ENCODE data around the gene ACOT8. TPM values are rescaled to one million over a fixed set of nuclear protein-coding genes. Genes with fewer than 3 reads are reported as not detected.

ACOT8 gene
- total RNA-seq, 1 donor from 2014 or later = 33.8 TPM

DNA sequence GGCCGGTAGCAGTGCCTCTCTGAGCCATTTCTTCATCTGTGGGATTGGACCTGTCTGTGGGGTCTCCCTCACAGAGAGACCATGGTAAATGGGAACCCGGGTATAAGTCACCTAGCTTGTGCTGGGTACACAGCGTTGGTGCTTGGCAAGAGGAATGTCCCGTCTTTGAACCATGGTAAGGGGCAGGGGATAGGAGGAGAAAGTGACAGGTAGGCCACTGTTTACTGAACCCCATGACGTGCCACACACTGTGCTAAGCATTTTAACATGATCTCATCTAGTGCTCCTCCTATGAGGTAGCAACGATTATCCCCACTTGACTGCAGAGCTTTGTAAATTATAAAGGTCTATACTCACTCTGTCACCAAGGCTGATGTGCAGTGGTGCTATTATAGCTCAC is 29.5 kb downstream of the ACOT8 start:
- TF ChIP-seq, protein P1, sequence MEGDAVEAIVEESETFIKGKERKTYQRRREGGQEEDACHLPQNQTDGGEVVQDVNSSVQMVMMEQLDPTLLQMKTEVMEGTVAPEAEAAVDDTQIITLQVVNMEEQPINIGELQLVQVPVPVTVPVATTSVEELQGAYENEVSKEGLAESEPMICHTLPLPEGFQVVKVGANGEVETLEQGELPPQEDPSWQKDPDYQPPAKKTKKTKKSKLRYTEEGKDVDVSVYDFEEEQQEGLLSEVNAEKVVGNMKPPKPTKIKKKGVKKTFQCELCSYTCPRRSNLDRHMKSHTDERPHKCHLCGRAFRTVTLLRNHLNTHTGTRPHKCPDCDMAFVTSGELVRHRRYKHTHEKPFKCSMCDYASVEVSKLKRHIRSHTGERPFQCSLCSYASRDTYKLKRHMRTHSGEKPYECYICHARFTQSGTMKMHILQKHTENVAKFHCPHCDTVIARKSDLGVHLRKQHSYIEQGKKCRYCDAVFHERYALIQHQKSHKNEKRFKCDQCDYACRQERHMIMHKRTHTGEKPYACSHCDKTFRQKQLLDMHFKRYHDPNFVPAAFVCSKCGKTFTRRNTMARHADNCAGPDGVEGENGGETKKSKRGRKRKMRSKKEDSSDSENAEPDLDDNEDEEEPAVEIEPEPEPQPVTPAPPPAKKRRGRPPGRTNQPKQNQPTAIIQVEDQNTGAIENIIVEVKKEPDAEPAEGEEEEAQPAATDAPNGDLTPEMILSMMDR (IDR thresholded peaks at IDR 0.05; ENCODE audit: partially characterized antibody, unreplicated experiment) = no peak
- Mint-ChIP-seq H3K4me1 (ENCODE audit: low read depth, unreplicated experiment) (no peaks in the 10 kb centered on the region), H3K9me3 (ENCODE audit: unreplicated experiment) (peaks cover 1% of the 10 kb centered on the region), H3K27ac (ENCODE audit: unreplicated experiment) (no peak overlapping the region), H3K4me3 (ENCODE audit: unreplicated experiment) (no peak overlapping the region), H3K36me3 (ENCODE audit: unreplicated experiment) (no peaks in the 10 kb centered on the region), H3K27me3 (ENCODE audit: unreplicated experiment) (peaks cover 5% of the 10 kb centered on the region)
- no peak for DNase-seq

DNA sequence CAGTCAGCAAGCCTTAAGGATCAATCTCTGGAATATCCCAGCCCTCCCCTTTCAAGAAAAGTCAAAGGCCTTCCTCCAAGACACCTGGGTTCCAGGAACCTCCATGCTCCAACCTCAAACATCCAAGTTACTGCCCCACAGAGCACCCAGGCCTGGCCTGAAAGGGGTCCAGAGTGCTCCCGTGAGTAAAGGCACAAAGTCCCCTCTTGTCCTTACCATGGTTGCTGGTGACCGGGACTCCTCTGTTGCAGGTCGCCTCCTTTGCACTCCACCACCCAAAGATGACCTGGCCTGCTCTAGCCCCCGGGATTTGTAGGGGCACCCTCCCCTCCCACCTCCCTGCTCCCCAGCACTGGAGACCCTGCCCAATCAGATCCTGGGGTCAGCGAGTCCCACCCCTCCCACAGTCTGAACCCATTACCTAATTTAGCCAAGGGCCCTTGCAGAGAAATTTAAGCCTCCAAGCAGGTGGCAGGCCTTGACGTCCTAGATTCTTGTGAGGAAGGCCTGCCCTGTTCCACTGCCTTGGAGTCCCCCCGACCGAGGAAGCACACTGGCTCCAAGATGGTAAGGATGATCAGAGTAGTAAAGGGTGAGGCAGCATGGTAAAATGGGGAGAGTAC is 30.1 kb downstream of the ACOT8 start, which contains the start of gene TNNC2:
Gene TNNC2, minus strand, starts transcription at position 283 of the 623 bp plus-strand sequence. Its CDS starts 64 bp downstream, at position 219.
- no peak for DNase-seq
- Mint-ChIP-seq H3K4me3 (ENCODE audit: unreplicated experiment) (no peak within 1 kb of the TSS), H3K36me3 (ENCODE audit: unreplicated experiment) (no peaks in the 10 kb centered on the region), H3K27ac (ENCODE audit: unreplicated experiment) (peak within 1 kb of the TSS; percentile 33), H3K27me3 (ENCODE audit: unreplicated experiment) (peaks cover 7% of the 10 kb centered on the region), H3K9me3 (ENCODE audit: unreplicated experiment) (peaks cover 3% of the 10 kb centered on the region), H3K4me1 (ENCODE audit: low read depth, unreplicated experiment) (no peaks in the 10 kb centered on the region)
- TF ChIP-seq, protein P1 (IDR thresholded peaks at IDR 0.05; ENCODE audit: partially characterized antibody, unreplicated experiment) = no peak

DNA sequence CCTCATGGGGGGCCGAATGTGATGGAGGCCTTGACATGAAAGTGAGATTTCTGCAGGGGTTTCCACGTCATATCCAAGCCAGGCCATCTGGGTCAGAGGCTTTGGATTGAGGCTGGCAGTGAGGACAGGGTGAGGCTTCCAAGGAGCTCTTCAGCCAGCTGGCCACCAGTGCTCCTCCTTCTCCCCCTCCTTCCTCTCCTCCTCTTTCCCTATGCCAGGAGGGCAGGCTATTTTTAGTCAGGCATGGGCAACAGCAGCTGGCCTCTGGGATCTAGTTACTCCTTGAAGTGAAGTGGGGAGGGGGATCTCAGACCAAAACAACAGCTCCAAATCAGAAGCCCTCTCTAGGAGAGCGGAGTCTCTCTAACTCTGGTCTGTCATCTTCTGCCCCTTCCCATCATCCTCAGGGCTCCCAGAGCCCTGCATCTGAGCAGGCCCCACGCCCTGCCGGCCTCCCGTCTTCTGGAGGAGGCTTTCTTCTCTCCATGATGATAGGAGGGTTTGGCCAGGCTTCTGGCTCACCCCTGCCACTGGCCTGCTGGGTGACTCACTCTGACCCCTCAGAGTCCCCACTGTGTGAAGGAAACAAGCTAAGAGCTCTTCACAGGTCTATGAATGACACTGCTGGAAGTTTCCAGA is 30.7 kb downstream of the ACOT8 start:
- H3K9me3 Mint-ChIP-seq (ENCODE audit: unreplicated experiment) = peaks cover 3% of the 10 kb centered on the region
- H3K27ac Mint-ChIP-seq (ENCODE audit: unreplicated experiment) = no peak overlapping the region
- DNase-seq = no peak
- no peaks in the 10 kb centered on the region for H3K4me1 Mint-ChIP-seq (ENCODE audit: low read depth, unreplicated experiment)
- peaks cover 7% of the 10 kb centered on the region for H3K27me3 Mint-ChIP-seq (ENCODE audit: unreplicated experiment)
- no peaks in the 10 kb centered on the region for H3K36me3 Mint-ChIP-seq (ENCODE audit: unreplicated experiment)
- TF ChIP-seq, protein P1 (IDR thresholded peaks at IDR 0.05; ENCODE audit: partially characterized antibody, unreplicated experiment) = no peak
- H3K4me3 Mint-ChIP-seq (ENCODE audit: unreplicated experiment) = no peak overlapping the region

DNA sequence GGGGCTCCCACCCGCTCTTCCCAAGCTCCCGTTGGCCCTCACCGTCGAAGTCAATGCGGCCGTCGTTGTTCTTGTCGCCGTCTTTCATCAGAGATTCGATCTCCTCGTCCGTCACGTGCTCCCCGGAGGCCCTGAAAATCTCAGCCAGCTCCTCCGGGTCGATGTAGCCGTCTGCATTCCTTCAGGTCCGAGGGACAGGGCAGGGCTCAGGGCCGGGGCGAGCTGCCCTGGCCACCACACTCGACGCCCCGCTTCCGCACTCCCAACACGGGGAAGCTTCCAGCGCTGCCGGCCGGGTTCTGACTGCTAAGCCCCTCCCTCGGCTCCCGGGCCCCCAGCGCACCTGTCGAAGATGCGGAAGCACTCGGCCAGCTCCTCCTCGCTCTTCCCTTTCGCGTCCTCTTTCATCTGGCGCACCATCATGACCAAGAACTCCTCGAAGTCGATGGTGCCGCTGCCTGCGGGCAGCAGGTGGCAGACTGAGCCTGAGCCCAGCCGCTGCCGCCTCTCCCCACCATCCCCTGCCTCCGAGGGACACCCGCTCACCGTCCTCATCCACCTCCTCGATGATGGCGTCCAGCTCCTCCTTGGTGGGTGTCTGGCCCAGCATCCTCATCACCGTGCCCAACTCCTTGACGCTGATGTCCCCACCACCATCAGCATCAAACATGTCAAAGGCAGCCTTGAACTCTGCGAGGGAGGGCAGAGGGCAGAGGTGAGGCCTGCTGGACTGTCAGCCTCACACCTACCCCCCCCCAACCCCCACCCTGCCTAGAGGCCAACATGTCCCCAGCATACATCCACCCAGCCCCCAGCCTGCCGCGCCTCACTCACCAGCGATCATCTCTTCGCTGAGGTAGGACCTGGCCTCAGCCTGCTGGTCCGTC is 33.0 kb downstream of the ACOT8 start:
- Mint-ChIP-seq H3K9me3 (ENCODE audit: unreplicated experiment) (peaks cover 3% of the 10 kb centered on the region), H3K36me3 (ENCODE audit: unreplicated experiment) (no peaks in the 10 kb centered on the region), H3K27me3 (ENCODE audit: unreplicated experiment) (peaks cover 9% of the 10 kb centered on the region), H3K27ac (ENCODE audit: unreplicated experiment) (no peak overlapping the region), H3K4me1 (ENCODE audit: low read depth, unreplicated experiment) (no peaks in the 10 kb centered on the region), H3K4me3 (ENCODE audit: unreplicated experiment) (peak overlapping the region; percentile 49)
- TF ChIP-seq, protein P1 (IDR thresholded peaks at IDR 0.05; ENCODE audit: partially characterized antibody, unreplicated experiment) = no peak
- peak; percentile 45 for DNase-seq
